A172 (cell line): Measurements from ENCODE around the gene PRPF39. TPM values are rescaled to one million over a fixed set of nuclear protein-coding genes. Genes with fewer than 3 reads are reported as not detected.
"Not testable (repeated sequence)": the region's sequence is repeated elsewhere in the genome, so short reads cannot be mapped to it uniquely, and the experiment has no call there.

ENCODE experiments used
- DNase-seq: peaks from one replicate; pipeline ENCODE4 v3.0.0-alpha.2; 2015; ENCODE audit warnings: low spot score
- total RNA-seq: library from RNA; depleted of rRNA; stranded (reverse); fragments of >200 nt; shearing (Covaris generic); gene quantifications from 2 replicates; pipeline ENCODE4 v1.2.3, GENCODE V29; 2014; rRNA removed

The PRPF39 gene
- 19.4 and 20.0 TPM in 2 replicates for total RNA-seq

GRCh38 chr14:45083976-45084722 lies at the start of gene PRPF39:
TSS of gene PRPF39 (plus strand) at chr14:45084116. CDS start at chr14:45095240, 11,124 bp downstream.
- DNase-seq: peak; percentile 71

GRCh38 chr14:45034730-45035129 lies 49.2 kb upstream of the PRPF39 start:
- DNase-seq: no peak

GRCh38 chr14:45038256-45038655 lies 45.7 kb upstream of the PRPF39 start:
- DNase-seq: no peak

- DNase-seq: no peak
These were observed 45.1 kb upstream of the PRPF39 start for GRCh38 chr14:45038865-45039264.

- no peak for DNase-seq
These were observed 44.5 kb upstream of the PRPF39 start for GRCh38 chr14:45039390-45039789.

GRCh38 chr14:45041641-45042040 lies 42.3 kb upstream of the PRPF39 start:
- DNase-seq: no peak

GRCh38 chr14:45044638-45045037 lies 39.3 kb upstream of the PRPF39 start:
- DNase-seq: no peak

- no peak for DNase-seq
These were observed 35.5 kb upstream of the PRPF39 start for GRCh38 chr14:45048385-45048784.

- DNase-seq: no peak
These were observed 32.7 kb upstream of the PRPF39 start for GRCh38 chr14:45051180-45051579.

GRCh38 chr14:45051896-45052295 lies 32.0 kb upstream of the PRPF39 start:
- no peak for DNase-seq

- no peak for DNase-seq
These were observed 26.6 kb upstream of the PRPF39 start for GRCh38 chr14:45057349-45057748.

- DNase-seq: no peak
These were observed 26.0 kb upstream of the PRPF39 start for GRCh38 chr14:45057881-45058364.

GRCh38 chr14:45060551-45060950 lies 23.4 kb upstream of the PRPF39 start:
- DNase-seq: no peak

- no peak for DNase-seq
These were observed 18.4 kb upstream of the PRPF39 start for GRCh38 chr14:45065540-45065939.

GRCh38 chr14:45065956-45066355 lies 18.0 kb upstream of the PRPF39 start:
- DNase-seq: no peak

- DNase-seq: no peak
These were observed 17.2 kb upstream of the PRPF39 start for GRCh38 chr14:45066667-45067066.

GRCh38 chr14:45068396-45068795 lies 15.5 kb upstream of the PRPF39 start:
- DNase-seq: no peak

GRCh38 chr14:45070215-45070614 lies 13.7 kb upstream of the PRPF39 start:
- DNase-seq: no peak

GRCh38 chr14:45072126-45072525 lies 11.8 kb upstream of the PRPF39 start:
- no peak for DNase-seq

- DNase-seq: no peak
These were observed 10.6 kb upstream of the PRPF39 start for GRCh38 chr14:45073231-45073879.

- DNase-seq: no peak
These were observed 5.6 kb upstream of the PRPF39 start for GRCh38 chr14:45078323-45078722.

GRCh38 chr14:45080416-45080968 lies 3.4 kb upstream of the PRPF39 start:
- not testable (repeated sequence) for DNase-seq

GRCh38 chr14:45081096-45081495 lies 2.8 kb upstream of the PRPF39 start:
- DNase-seq: not testable (repeated sequence)
